ENCODE results near the gene ZNF664.

DNA sequence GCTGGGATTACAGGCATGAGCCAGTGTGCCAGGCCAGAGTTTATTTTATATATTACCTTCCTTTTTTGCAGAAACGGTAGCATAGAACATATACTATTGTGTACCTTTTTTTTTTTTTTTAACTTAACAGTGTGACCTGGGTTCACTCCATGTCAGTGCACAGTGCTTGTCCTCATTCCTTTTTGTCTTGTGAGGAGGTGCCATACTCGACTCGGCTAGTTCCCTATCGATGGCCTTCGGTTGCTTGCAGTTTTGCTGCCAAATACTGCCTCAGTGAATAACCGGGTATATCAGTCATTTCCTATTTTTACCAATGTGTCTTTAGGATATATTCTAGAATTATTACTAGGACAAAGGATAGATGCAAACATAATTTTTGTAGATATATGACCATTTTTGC, 36.8 kb downstream of the ZNF664 start:
- no peak for TF ChIP-seq POLR2A (IDR thresholded peaks at IDR 0.05)
- TF ChIP-seq, protein P1, sequence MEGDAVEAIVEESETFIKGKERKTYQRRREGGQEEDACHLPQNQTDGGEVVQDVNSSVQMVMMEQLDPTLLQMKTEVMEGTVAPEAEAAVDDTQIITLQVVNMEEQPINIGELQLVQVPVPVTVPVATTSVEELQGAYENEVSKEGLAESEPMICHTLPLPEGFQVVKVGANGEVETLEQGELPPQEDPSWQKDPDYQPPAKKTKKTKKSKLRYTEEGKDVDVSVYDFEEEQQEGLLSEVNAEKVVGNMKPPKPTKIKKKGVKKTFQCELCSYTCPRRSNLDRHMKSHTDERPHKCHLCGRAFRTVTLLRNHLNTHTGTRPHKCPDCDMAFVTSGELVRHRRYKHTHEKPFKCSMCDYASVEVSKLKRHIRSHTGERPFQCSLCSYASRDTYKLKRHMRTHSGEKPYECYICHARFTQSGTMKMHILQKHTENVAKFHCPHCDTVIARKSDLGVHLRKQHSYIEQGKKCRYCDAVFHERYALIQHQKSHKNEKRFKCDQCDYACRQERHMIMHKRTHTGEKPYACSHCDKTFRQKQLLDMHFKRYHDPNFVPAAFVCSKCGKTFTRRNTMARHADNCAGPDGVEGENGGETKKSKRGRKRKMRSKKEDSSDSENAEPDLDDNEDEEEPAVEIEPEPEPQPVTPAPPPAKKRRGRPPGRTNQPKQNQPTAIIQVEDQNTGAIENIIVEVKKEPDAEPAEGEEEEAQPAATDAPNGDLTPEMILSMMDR (IDR thresholded peaks at IDR 0.05), result no peak
